Rectal smooth muscle tissue (tissue), 1 donor: ENCODE data around the gene DNAH5.

Source experiments
- H3K27ac ChIP-seq: one replicate; pipeline ENCODE4 v1.7.0; 2013; ENCODE audit warnings: low read depth, low read length, inconsistent platforms
- H3K27me3 ChIP-seq: one replicate; pipeline ENCODE4 v1.7.0; 2013; ENCODE audit warnings: low read length; ENCODE audit not compliant: control insufficient read depth, insufficient read depth
- H3K36me3 ChIP-seq: one replicate; pipeline ENCODE4 v1.7.0; 2013; ENCODE audit warnings: low read length; ENCODE audit not compliant: control insufficient read depth, insufficient read depth
- H3K4me1 ChIP-seq: one replicate; pipeline ENCODE4 v1.7.0; 2013; ENCODE audit warnings: low read length; ENCODE audit not compliant: control insufficient read depth, insufficient read depth
- H3K4me3 ChIP-seq: one replicate; pipeline ENCODE4 v1.7.0; 2013; ENCODE audit warnings: low read length
- H3K9ac ChIP-seq: one replicate; pipeline ENCODE4 v1.7.0; 2013; ENCODE audit warnings: low read length

Gene DNAH5

GRCh38 chr5:13934125-13934524 is 10.4 kb downstream of the DNAH5 start:
- H3K27ac ChIP-seq: no peak overlapping the region
- no peak overlapping the region for H3K9ac ChIP-seq
- no peak overlapping the region for H3K4me3 ChIP-seq
- no peaks in the 10 kb centered on the region for H3K36me3 ChIP-seq
- no peaks in the 10 kb centered on the region for H3K27me3 ChIP-seq
- H3K4me1 ChIP-seq: no peaks in the 10 kb centered on the region

GRCh38 chr5:13932561-13932960 is 11.9 kb downstream of the DNAH5 start:
- no peaks in the 10 kb centered on the region for H3K4me1 ChIP-seq
- no peaks in the 10 kb centered on the region for H3K27me3 ChIP-seq
- H3K27ac ChIP-seq: no peak overlapping the region

DNA sequence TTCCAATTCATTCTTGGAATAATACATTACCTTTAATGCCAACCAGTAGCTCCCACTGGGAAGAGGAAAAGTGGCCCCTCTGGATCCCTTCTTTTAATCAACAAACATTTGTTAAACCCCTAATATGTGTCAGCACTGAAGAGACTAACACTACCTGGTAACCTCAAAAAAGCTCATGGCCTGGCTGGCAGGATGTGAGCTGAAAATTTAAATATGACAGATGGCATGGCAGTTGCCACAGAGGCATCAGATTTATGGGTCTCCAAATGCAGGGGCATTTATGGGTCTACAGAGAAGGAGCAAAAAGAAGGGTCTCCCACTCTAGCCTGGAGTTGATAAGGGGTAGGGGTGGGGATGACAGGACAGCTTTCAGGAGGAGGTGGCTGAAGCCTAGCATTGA is 12.5 kb downstream of the DNAH5 start:
- no peaks in the 10 kb centered on the region for H3K4me1 ChIP-seq
- H3K27me3 ChIP-seq: no peaks in the 10 kb centered on the region
- H3K27ac ChIP-seq: no peak overlapping the region

More at GRCh38 chr5:13932561-13932960, 11.9 kb downstream of the DNAH5 start:
- Histone ChIP-seq H3K36me3 (no peaks in the 10 kb centered on the region), H3K9ac (no peak overlapping the region), H3K4me3 (no peak overlapping the region)

DNA sequence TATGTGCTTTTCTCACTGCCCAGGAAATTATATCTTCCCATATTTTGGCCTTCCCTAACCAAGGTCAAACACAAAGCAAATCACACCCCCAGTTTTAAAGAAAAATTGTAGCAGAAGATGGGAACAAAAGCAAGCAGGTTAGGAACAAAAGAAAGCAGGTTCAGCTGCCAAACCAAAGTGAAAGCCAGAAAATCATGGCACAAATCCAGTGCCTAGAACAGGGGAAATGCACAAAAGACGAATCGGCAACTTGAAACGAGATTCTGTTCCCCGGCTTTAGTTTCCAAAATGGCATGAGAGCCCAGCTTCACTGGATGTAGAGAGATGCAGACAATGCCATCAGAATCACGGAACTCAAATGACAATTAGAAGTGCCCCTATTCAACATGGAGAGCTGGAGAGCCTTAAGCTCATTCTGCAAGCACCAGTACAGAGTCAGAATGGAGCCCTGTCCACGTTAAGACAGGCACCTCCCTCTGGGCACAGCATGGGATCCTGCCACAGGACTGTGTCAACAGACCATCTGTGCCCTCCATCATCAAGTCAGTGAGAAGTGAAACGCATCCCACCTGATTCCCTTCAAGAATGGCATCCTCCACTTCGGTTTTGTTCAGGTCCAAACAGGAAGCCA is 13.8 kb downstream of the DNAH5 start:
- H3K36me3 ChIP-seq: no peaks in the 10 kb centered on the region
- H3K27me3 ChIP-seq: no peaks in the 10 kb centered on the region
- H3K4me1 ChIP-seq: no peaks in the 10 kb centered on the region
- H3K9ac ChIP-seq: no peak overlapping the region
- H3K4me3 ChIP-seq: no peak overlapping the region
- no peak overlapping the region for H3K27ac ChIP-seq

More for the DNA sequence above, 12.5 kb downstream of the DNAH5 start:
- H3K36me3 ChIP-seq: no peaks in the 10 kb centered on the region
- no peak overlapping the region for H3K9ac ChIP-seq
- H3K4me3 ChIP-seq: no peak overlapping the region

- H3K36me3 ChIP-seq: no peaks in the 10 kb centered on the region
- no peaks in the 10 kb centered on the region for H3K27me3 ChIP-seq
Observed at GRCh38 chr5:13926731-13927130, 17.8 kb downstream of the DNAH5 start.

DNA sequence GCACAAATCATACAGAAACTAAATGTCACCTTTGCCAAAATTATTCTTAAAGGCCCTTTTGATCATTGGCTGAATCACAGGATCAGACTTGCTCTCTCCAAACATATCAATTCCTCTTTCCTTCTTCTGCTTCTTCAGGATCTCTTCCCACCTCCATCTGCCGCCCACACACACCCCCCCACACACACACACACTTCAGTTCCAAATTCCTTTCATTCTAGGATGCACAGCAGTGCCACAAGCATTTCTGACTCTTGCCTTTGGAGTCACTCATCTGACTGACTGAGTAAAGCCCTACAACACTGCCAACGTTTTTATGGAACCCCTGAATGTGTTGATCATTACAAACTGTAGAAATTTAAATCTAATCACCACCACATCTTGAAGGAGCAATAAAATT is 22.9 kb downstream of the DNAH5 start:
- no peak overlapping the region for H3K9ac ChIP-seq

More at GRCh38 chr5:13926731-13927130, 17.8 kb downstream of the DNAH5 start:
- H3K27ac ChIP-seq: no peak overlapping the region
- H3K4me1 ChIP-seq: no peaks in the 10 kb centered on the region
- H3K9ac ChIP-seq: no peak overlapping the region
- H3K4me3 ChIP-seq: no peak overlapping the region

GRCh38 chr5:13919786-13920185 is 24.7 kb downstream of the DNAH5 start:
- Histone ChIP-seq H3K27ac (no peak overlapping the region), H3K36me3 (no peaks in the 10 kb centered on the region), H3K4me1 (no peaks in the 10 kb centered on the region), H3K9ac (no peak overlapping the region), H3K4me3 (no peak overlapping the region), H3K27me3 (no peaks in the 10 kb centered on the region)

More for the DNA sequence above, 22.9 kb downstream of the DNAH5 start:
- H3K36me3 ChIP-seq: no peaks in the 10 kb centered on the region
- H3K4me3 ChIP-seq: no peak overlapping the region
- H3K27ac ChIP-seq: no peak overlapping the region
- H3K27me3 ChIP-seq: no peaks in the 10 kb centered on the region
- H3K4me1 ChIP-seq: no peaks in the 10 kb centered on the region

GRCh38 chr5:13919087-13919486 is 25.4 kb downstream of the DNAH5 start:
- Histone ChIP-seq H3K27ac (no peak overlapping the region), H3K27me3 (no peaks in the 10 kb centered on the region), H3K9ac (no peak overlapping the region), H3K4me3 (no peak overlapping the region), H3K36me3 (no peaks in the 10 kb centered on the region), H3K4me1 (no peaks in the 10 kb centered on the region)

GRCh38 chr5:13917061-13917460 is 27.4 kb downstream of the DNAH5 start:
- Histone ChIP-seq H3K9ac (no peak overlapping the region), H3K27me3 (no peaks in the 10 kb centered on the region), H3K27ac (no peak overlapping the region), H3K4me1 (no peaks in the 10 kb centered on the region), H3K36me3 (no peaks in the 10 kb centered on the region), H3K4me3 (no peak overlapping the region)

GRCh38 chr5:13913962-13914361 is 30.5 kb downstream of the DNAH5 start:
- no peaks in the 10 kb centered on the region for H3K27me3 ChIP-seq
- H3K9ac ChIP-seq: no peak overlapping the region
- no peaks in the 10 kb centered on the region for H3K4me1 ChIP-seq
- no peak overlapping the region for H3K4me3 ChIP-seq
- H3K36me3 ChIP-seq: no peaks in the 10 kb centered on the region
- no peak overlapping the region for H3K27ac ChIP-seq

GRCh38 chr5:13910637-13911288 is 33.7 kb downstream of the DNAH5 start:
- Histone ChIP-seq H3K27me3 (no peaks in the 10 kb centered on the region), H3K36me3 (no peaks in the 10 kb centered on the region), H3K4me1 (no peaks in the 10 kb centered on the region), H3K27ac (no peak overlapping the region), H3K9ac (no peak overlapping the region), H3K4me3 (no peak overlapping the region)

DNA sequence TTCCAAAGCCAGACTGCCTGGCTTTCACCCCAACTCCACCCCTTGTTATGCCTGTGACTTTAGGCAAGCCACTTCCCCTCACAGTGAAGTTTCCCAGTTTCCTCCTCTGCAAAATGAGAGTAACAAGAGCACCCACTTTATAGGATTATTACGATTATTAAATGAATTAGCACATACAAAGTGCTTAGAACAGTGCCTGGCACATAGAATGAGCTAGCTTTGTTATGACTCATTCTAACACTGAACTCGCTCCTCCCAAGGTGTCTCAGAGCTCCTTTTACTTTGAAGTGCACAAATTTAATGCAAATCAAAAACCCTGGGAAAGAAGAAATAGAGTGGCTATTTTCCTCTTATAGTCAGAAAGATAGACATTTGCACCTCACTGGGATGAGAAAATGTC is 34.3 kb downstream of the DNAH5 start:
- no peaks in the 10 kb centered on the region for H3K27me3 ChIP-seq
- no peaks in the 10 kb centered on the region for H3K36me3 ChIP-seq
- no peaks in the 10 kb centered on the region for H3K4me1 ChIP-seq
- no peak overlapping the region for H3K27ac ChIP-seq
- H3K4me3 ChIP-seq: no peak overlapping the region
- H3K9ac ChIP-seq: no peak overlapping the region

DNA sequence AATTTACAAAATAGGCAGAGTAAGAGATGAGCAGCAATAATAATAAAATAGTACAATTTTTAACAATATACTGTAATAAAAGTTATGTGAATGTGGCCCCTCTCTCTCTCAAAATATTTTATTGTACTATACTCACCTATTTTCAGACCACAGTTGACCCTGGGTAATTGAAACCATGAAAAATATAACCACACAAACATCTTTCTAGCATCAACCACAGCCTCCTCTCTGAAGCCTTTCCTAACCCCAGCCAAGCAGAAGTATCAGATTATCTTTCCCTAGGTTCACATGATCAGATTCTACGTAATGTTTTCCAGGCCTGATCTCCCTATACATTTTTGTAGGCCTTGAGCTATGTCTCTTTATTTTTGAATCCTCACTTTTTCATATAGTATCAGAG is 35.2 kb downstream of the DNAH5 start:
- no peak overlapping the region for H3K27ac ChIP-seq
- H3K27me3 ChIP-seq: no peaks in the 10 kb centered on the region
- no peaks in the 10 kb centered on the region for H3K4me1 ChIP-seq
- H3K4me3 ChIP-seq: no peak overlapping the region
- no peaks in the 10 kb centered on the region for H3K36me3 ChIP-seq
- H3K9ac ChIP-seq: no peak overlapping the region
